ENCODE measurements around the gene AQP4.

The AQP4 gene

GRCh38 chr18:26864658-26865057 is 849 bp downstream of the AQP4 start:
- 67% methylated on average over 7 of the region's 7 CpGs for WGBS (ENCODE audit: insufficient coverage)

GRCh38 chr18:26863921-26864497 is 1.5 kb downstream of the AQP4 start:
- H3K4me3 ChIP-seq (ENCODE audit: control insufficient read depth in 1 of 7, extremely low read depth in 1 of 7, insufficient read depth in 4 of 7, low read depth in 2 of 7, low read length in 6 of 7) = peak overlapping the region in 1 of 7 experiments; percentile 59
- CTCF ChIA-PET = interaction anchor here (0.7 kb wide), 1 partner anchor 11 kb away, joined by 3 read pairs; no protein-coding TSS in a partner anchor
- WGBS (ENCODE audit: insufficient coverage) = 38% methylated on average over 2 of the region's 9 CpGs

More at GRCh38 chr18:26864658-26865057, 849 bp downstream of the AQP4 start:
- Histone ChIP-seq H3K4me3 (ENCODE audit: control insufficient read depth in 1 of 7, extremely low read depth in 1 of 7, insufficient read depth in 4 of 7, low read depth in 2 of 7, low read length in 6 of 7) (no peak overlapping the region), H3K27me3 (replicated peaks in 2 of 5; ENCODE audit: control insufficient read depth in 4 of 5, insufficient read depth in 5 of 5, low read length in 4 of 5) (peaks cover 8 to 60% (median 30%) of the 10 kb centered on the region in 5 experiments), H3K27ac (ENCODE audit: insufficient read depth in 1 of 2, low read depth in 1 of 2, low read length in 2 of 2, poor library complexity in 1 of 2, severe bottlenecking in 2 of 2) (no peak overlapping the region), H3K36me3 (ENCODE audit: control insufficient read depth in 4 of 4, insufficient read depth in 4 of 4, low read length in 3 of 4) (no peaks in the 10 kb centered on the region), H3K9me3 (ENCODE audit: control extremely low read depth in 1 of 5, control insufficient read depth in 4 of 5, insufficient read depth in 2 of 5, low read depth in 1 of 5, low read length in 4 of 5) (no peaks in the 10 kb centered on the region), H3K4me1 (ENCODE audit: control extremely low read depth in 1 of 4, control insufficient read depth in 4 of 4, insufficient read depth in 4 of 4, low read length in 3 of 4) (peaks cover 0 to 10% (median 3%) of the 10 kb centered on the region in 4 experiments)
- CTCF ChIA-PET = interaction anchor here (0.6 kb wide), 1 partner anchor 443 kb away, joined by 3 read pairs; no protein-coding TSS in a partner anchor
- POLR2A ChIA-PET = no interaction called here
- DNase-seq = no peak

GRCh38 chr18:26863122-26863879 is 2.2 kb downstream of the AQP4 start:
- peak in 1 of 3 donors; percentile 10 for DNase-seq
- Histone ChIP-seq H3K27ac (ENCODE audit: insufficient read depth in 1 of 2, low read depth in 1 of 2, low read length in 2 of 2, poor library complexity in 1 of 2, severe bottlenecking in 2 of 2) (no peak overlapping the region), H3K4me3 (ENCODE audit: control insufficient read depth in 1 of 7, extremely low read depth in 1 of 7, insufficient read depth in 4 of 7, low read depth in 2 of 7, low read length in 6 of 7) (peak overlapping the region in 2 of 7 experiments; percentile 8 to 59), H3K4me1 (ENCODE audit: control extremely low read depth in 1 of 4, control insufficient read depth in 4 of 4, insufficient read depth in 4 of 4, low read length in 3 of 4) (peaks cover 0 to 10% (median 3%) of the 10 kb centered on the region in 4 experiments), H3K9me3 (ENCODE audit: control extremely low read depth in 1 of 5, control insufficient read depth in 4 of 5, insufficient read depth in 2 of 5, low read depth in 1 of 5, low read length in 4 of 5) (no peaks in the 10 kb centered on the region), H3K27me3 (replicated peaks in 2 of 5; ENCODE audit: control insufficient read depth in 4 of 5, insufficient read depth in 5 of 5, low read length in 4 of 5) (peaks cover 8 to 60% (median 30%) of the 10 kb centered on the region in 5 experiments), H3K36me3 (ENCODE audit: control insufficient read depth in 4 of 4, insufficient read depth in 4 of 4, low read length in 3 of 4) (no peaks in the 10 kb centered on the region)
- WGBS (ENCODE audit: insufficient coverage) = 8% methylated on average over 8 of the region's 40 CpGs
- POLR2A ChIA-PET = no interaction called here
- CTCF ChIA-PET = interaction anchor here (0.7 kb wide), 1 partner anchor 10 kb away, joined by 3 read pairs; no protein-coding TSS in a partner anchor

More at GRCh38 chr18:26863921-26864497, 1.5 kb downstream of the AQP4 start:
- Histone ChIP-seq H3K4me1 (ENCODE audit: control extremely low read depth in 1 of 4, control insufficient read depth in 4 of 4, insufficient read depth in 4 of 4, low read length in 3 of 4) (peaks cover 0 to 10% (median 3%) of the 10 kb centered on the region in 4 experiments), H3K27me3 (replicated peaks in 2 of 5; ENCODE audit: control insufficient read depth in 4 of 5, insufficient read depth in 5 of 5, low read length in 4 of 5) (peaks cover 8 to 60% (median 30%) of the 10 kb centered on the region in 5 experiments), H3K36me3 (ENCODE audit: control insufficient read depth in 4 of 4, insufficient read depth in 4 of 4, low read length in 3 of 4) (no peaks in the 10 kb centered on the region), H3K27ac (ENCODE audit: insufficient read depth in 1 of 2, low read depth in 1 of 2, low read length in 2 of 2, poor library complexity in 1 of 2, severe bottlenecking in 2 of 2) (no peak overlapping the region), H3K9me3 (ENCODE audit: control extremely low read depth in 1 of 5, control insufficient read depth in 4 of 5, insufficient read depth in 2 of 5, low read depth in 1 of 5, low read length in 4 of 5) (no peaks in the 10 kb centered on the region)
- DNase-seq = peak in 2 of 3 donors; percentile 2 to 7
- POLR2A ChIA-PET = no interaction called here

GRCh38 chr18:26862084-26862483 is 3.4 kb downstream of the AQP4 start:
- H3K9me3 ChIP-seq (ENCODE audit: control extremely low read depth in 1 of 5, control insufficient read depth in 4 of 5, insufficient read depth in 2 of 5, low read depth in 1 of 5, low read length in 4 of 5) = no peaks in the 10 kb centered on the region
- H3K27ac ChIP-seq (ENCODE audit: insufficient read depth in 1 of 2, low read depth in 1 of 2, low read length in 2 of 2, poor library complexity in 1 of 2, severe bottlenecking in 2 of 2) = no peak overlapping the region
- WGBS (ENCODE audit: insufficient coverage) = 76% methylated on average over 5 of the region's 5 CpGs
- peaks cover 8 to 56% (median 30%) of the 10 kb centered on the region in 5 experiments for H3K27me3 ChIP-seq (replicated peaks in 2 of 5; ENCODE audit: control insufficient read depth in 4 of 5, insufficient read depth in 5 of 5, low read length in 4 of 5)
- CTCF ChIA-PET = no interaction called here
- H3K4me3 ChIP-seq (ENCODE audit: control insufficient read depth in 1 of 7, extremely low read depth in 1 of 7, insufficient read depth in 4 of 7, low read depth in 2 of 7, low read length in 6 of 7) = no peak overlapping the region
- no peaks in the 10 kb centered on the region for H3K36me3 ChIP-seq (ENCODE audit: control insufficient read depth in 4 of 4, insufficient read depth in 4 of 4, low read length in 3 of 4)
- H3K4me1 ChIP-seq (ENCODE audit: control extremely low read depth in 1 of 4, control insufficient read depth in 4 of 4, insufficient read depth in 4 of 4, low read length in 3 of 4) = peaks cover 0 to 10% (median 3%) of the 10 kb centered on the region in 4 experiments
- POLR2A ChIA-PET = no interaction called here
- DNase-seq = no peak

- H3K4me1 ChIP-seq (ENCODE audit: control extremely low read depth in 1 of 4, control insufficient read depth in 4 of 4, insufficient read depth in 4 of 4, low read length in 3 of 4) = no peaks in the 10 kb centered on the region
- peaks cover 0 to 4% (median 0%) of the 10 kb centered on the region in 5 experiments for H3K9me3 ChIP-seq (ENCODE audit: control extremely low read depth in 1 of 5, control insufficient read depth in 4 of 5, insufficient read depth in 2 of 5, low read depth in 1 of 5, low read length in 4 of 5)
- no peak for DNase-seq
- ChIA-PET CTCF (no interaction called here), POLR2A (no interaction called here)
- no peaks in the 10 kb centered on the region for H3K36me3 ChIP-seq (ENCODE audit: control insufficient read depth in 4 of 4, insufficient read depth in 4 of 4, low read length in 3 of 4)
- H3K4me3 ChIP-seq (ENCODE audit: control insufficient read depth in 1 of 7, extremely low read depth in 1 of 7, insufficient read depth in 4 of 7, low read depth in 2 of 7, low read length in 6 of 7) = no peak overlapping the region
- peaks cover 0 to 2% (median 0%) of the 10 kb centered on the region in 5 experiments for H3K27me3 ChIP-seq (replicated peaks in 2 of 5; ENCODE audit: control insufficient read depth in 4 of 5, insufficient read depth in 5 of 5, low read length in 4 of 5)
- WGBS (ENCODE audit: insufficient coverage) = 85% methylated on average over 9 of the region's 10 CpGs
- H3K27ac ChIP-seq (ENCODE audit: insufficient read depth in 1 of 2, low read depth in 1 of 2, low read length in 2 of 2, poor library complexity in 1 of 2, severe bottlenecking in 2 of 2) = no peak overlapping the region
Observed at GRCh38 chr18:26854292-26854881, 11.1 kb downstream of the AQP4 start.

GRCh38 chr18:26853401-26853800 is 12.1 kb downstream of the AQP4 start:
- no peak overlapping the region for H3K27ac ChIP-seq (ENCODE audit: insufficient read depth in 1 of 2, low read depth in 1 of 2, low read length in 2 of 2, poor library complexity in 1 of 2, severe bottlenecking in 2 of 2)

More at GRCh38 chr18:26853401-26853800, 12.1 kb downstream of the AQP4 start:
- no peak for DNase-seq
- CTCF ChIA-PET = interaction anchor here (0.9 kb wide), 1 partner anchor 10 kb away, joined by 3 read pairs; no protein-coding TSS in a partner anchor
- H3K4me1 ChIP-seq (ENCODE audit: control extremely low read depth in 1 of 4, control insufficient read depth in 4 of 4, insufficient read depth in 4 of 4, low read length in 3 of 4) = no peaks in the 10 kb centered on the region
- H3K4me3 ChIP-seq (ENCODE audit: control insufficient read depth in 1 of 7, extremely low read depth in 1 of 7, insufficient read depth in 4 of 7, low read depth in 2 of 7, low read length in 6 of 7) = no peak overlapping the region
- no CpG with 5 or more reads among the region's 2 CpGs for WGBS (ENCODE audit: insufficient coverage)
- H3K9me3 ChIP-seq (ENCODE audit: control extremely low read depth in 1 of 5, control insufficient read depth in 4 of 5, insufficient read depth in 2 of 5, low read depth in 1 of 5, low read length in 4 of 5) = peaks cover 0 to 4% (median 0%) of the 10 kb centered on the region in 5 experiments
- peaks cover 0 to 2% (median 0%) of the 10 kb centered on the region in 5 experiments for H3K27me3 ChIP-seq (replicated peaks in 2 of 5; ENCODE audit: control insufficient read depth in 4 of 5, insufficient read depth in 5 of 5, low read length in 4 of 5)
- H3K36me3 ChIP-seq (ENCODE audit: control insufficient read depth in 4 of 4, insufficient read depth in 4 of 4, low read length in 3 of 4) = no peaks in the 10 kb centered on the region
- POLR2A ChIA-PET = interaction anchor here (0.6 kb wide), 1 partner anchor 449 kb away, joined by 3 read pairs; no protein-coding TSS in a partner anchor

Data from common myeloid progenitor, CD34-positive (primary cell).